HG03196 (cell line): ENCODE results near the gene DDX39A.
A peak's percentile ranks its signal among the peaks of the same experiment; 100 is the strongest.

Source experiments
- ATAC-seq: cut with Tn5 transposase; IDR thresholded peaks from one replicate; pipeline ENCODE4 v1.9.1; 2021; ENCODE audit not compliant: unreplicated experiment

The DDX39A gene

DNA sequence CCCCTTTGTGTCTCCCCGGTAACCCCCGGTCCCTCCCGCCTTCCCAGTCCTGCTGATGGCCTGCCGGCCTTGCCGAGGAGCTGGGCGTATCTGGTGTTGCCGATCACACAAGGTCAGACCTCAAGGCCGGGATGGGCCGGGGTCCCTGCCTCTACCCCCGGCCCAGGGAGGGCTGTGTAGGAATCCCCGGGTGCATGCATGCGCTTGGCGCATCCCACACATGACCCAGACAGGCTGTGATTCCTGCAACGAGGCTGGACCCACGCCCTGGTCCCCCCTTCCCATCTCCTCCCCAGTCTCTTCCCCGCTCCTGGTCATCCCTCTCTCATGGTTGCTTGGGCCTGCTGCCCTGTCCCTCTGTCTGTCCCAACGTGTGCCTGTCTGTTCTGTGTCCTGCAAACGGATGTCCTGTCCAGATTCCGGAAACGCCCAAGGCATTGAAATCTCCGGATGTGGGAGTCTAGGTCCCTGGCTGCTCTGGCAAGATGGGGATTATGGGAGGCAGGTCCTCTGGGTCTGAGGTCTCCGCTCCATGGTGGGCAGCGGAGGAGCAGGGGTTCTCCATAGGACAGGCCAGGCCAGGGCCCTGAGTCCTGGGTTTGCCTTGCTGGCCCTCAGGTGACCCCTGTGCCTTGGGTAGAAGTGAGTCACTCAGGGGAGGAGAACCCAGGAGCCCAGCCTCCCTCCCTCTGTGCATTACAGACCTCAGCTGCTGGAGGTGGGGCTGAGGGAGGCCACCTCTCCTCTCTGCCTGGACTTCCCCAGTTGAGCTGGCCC lies 15.6 kb upstream of the DDX39A start:
- no peak for ATAC-seq

DNA sequence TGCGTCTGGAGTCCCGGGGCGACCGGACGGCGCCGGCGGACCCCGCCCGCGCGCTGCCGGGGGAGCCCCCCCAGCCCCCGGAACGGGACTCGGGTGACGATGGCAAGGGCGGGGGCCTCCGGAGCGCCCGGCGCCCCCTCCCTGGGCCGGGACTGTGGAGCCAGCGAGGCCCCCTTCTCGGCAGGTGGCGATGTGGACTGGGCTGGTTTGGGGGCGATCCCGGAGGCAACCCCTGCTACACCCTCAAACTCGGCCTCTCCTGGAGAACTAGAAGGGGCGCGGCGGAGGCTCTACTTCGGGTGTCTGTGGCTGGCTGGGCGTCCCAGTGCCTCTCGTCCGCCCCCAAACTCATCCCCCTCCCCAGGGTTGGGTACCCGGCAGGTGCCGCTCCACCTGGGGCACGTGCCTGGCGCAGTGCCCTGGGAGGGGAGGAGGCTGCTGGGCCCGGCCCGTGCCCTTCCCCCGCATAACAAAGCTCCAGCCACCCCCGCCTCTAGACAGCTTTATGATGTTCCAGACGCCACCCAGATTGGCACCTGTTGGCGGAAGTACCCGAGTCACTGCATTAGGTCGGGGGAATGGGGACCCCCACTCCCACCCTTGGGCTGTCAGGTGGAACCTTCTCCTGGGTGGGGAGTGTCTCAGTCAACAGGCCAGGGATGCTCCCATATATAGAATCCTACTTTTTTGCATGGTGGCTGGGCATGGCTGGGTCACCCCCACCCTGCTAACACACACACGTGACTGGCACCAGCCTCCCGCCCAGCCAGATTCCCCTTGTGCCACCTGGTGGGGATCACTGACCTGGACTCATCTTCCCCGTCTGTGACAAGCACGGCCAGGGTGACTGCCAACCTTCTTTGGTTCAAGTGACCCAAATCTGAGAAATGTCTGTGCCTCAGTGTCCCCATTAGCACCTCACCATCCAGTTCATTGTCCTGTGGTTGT lies 14.7 kb upstream of the DDX39A start:
- no peak for ATAC-seq

DNA sequence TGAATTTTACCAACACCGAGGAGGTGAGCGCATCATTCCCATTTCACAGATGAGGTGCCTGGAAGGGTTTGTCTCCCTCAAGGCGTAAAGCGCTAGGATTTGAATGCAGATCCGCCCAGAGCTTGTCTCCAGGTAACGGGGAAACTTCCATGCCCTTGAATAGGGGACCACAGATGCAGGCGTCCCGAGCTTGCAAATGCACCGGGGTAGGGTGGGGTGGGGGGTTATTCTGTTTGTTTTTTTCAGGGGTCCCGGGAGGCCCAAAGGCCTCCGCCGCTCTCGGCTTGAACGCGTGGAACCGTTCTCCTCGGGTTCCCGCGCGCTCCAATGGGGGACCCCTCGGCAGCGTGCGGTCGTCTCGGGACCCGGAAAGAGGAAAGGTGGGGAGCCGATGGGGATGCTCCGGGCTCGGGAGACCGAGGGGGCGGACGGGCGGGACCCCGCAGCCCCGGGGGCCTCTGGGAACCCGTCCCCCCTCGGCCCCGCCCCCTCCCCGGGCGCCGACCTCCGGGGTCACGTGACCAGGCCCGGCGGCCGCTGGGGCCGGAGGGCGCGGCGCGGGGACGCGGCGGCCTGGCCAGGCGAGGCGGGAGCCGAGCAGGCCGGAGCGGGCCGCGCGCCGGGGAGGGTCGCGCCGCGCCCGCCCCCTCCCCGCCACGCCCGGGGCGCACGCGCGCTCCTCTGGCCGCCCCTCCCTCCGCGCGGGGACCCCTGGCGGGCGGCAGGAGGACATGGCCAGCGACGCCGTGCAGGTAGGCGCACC lies 13.8 kb upstream of the DDX39A start, which contains the start of gene PKN1:
Gene PKN1 (plus strand): TSS at position 516 of the 763 bp plus-strand sequence. CDS start 216 bp downstream, at position 732.
- no peak for ATAC-seq

DNA sequence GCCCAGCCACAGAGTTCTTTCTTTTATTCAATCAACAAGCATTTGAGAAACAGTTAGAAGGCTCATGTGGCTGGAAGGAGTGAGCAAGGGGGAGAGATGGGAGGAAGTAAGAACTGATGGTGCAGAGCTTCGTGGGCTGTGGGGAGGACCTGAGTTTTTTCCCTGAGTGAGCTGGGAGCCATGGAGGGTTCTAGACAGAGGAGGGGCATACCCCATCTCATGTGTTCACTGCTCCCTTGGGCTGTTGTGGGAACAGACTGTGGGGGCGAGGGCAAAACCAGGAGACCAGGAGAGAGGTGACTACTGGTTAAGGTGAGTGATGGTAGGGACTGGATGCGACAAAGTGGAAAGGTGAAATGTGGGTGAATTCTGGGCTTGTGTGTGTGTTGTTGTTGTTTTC lies 11.6 kb upstream of the DDX39A start:
- ATAC-seq: no peak

DNA sequence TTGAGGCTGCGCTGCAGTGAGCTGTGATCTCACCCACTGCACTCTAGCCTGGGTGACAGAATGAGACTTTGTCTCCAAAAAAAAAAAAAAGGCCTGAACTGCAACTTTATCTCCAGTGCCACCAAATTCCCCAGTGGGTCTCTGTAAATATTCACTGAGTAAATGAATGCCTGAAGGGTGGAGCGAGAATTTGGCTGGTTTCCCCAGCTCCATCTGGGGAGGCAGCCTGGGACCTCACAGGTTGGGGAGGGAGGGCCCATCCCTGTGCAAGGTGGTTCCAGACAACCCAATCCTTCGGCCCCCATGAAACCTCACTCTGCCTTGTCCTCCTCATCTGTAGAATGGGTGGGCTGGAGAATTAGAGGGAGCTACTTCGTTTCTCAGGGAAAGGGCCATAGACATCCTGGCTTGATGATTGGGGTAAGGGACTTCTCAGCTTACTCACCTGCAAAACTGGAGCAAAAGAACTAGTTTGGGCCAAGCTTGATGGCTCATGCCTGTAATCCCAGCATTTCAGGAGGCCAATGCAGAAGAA lies 9.8 kb upstream of the DDX39A start:
- no peak for ATAC-seq

DNA sequence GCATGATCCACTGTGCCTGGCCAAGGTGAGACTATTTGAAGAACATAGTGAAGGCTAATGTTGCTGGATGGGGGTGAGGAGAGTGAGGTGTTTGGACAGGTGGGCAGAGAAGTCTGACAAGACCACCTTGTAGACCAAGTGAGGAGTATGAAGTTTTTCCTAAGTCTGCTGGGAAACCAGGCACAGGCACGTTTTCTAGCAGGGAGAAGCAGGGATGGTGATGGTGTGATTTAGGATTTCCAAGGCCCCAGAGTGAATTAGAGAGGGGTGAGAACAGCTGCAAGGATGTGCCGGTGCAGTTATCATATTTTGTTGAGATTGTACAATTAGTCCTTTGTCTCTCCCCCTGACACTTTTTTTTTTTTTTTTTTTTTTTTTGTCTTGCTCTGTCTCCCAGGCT lies 8.3 kb upstream of the DDX39A start:
- ATAC-seq: no peak

DNA sequence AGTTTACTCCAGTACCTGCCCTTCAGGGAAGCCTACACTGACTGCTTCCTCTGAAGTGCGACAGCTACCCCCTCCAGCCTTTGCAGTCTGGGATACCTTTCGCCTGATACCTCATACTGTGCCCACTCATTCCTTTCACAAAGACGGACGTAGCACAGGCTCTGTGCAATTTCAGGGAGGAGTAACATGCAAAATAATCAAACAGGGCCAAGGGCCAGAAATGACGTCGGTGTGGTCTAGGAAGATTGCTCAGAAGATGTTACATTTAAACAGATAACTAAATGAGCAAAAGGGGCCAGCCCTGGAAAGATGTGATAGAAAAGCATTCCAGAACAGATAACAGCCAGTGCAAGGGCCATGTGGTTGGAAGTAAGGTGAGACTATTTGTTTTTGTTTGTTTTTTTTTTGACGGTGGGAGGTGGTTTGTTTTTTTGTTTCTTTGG lies 6.6 kb upstream of the DDX39A start:
- no peak for ATAC-seq

DNA sequence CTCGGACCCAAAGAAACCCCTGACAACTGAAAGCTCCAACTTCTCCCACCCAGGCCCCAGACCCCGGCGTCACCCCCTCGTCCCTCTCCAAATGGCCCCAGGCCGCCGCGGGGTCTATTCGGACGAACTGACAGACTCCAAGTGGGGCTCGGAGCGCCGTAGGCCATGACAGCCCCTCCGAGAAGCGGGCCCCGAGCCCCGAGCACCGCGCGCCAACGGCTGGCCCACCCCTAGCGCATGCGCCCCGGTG lies 360 bp downstream of the DDX39A start:
- ATAC-seq: peak; percentile 40

DNA sequence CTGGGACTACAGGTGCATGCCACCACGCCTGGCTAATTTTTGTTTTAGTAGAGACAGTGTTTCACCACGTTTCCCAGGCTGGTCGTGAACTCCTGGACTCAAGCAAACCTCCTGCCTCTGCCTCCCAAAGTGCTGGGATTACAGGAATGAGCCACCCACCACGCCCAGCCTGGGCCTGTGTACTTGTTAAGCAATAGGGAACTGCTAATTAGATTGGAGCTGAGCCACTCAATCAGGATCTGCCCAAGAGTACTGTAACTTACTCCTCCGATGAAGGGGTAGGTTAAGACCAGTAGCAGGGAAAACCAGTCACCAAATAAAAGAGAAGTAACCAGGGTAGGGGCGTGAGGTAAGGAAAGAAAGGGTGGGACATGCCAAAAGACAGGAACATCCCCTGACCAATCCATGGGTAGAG lies 2.3 kb downstream of the DDX39A start:
- no peak for ATAC-seq

DNA sequence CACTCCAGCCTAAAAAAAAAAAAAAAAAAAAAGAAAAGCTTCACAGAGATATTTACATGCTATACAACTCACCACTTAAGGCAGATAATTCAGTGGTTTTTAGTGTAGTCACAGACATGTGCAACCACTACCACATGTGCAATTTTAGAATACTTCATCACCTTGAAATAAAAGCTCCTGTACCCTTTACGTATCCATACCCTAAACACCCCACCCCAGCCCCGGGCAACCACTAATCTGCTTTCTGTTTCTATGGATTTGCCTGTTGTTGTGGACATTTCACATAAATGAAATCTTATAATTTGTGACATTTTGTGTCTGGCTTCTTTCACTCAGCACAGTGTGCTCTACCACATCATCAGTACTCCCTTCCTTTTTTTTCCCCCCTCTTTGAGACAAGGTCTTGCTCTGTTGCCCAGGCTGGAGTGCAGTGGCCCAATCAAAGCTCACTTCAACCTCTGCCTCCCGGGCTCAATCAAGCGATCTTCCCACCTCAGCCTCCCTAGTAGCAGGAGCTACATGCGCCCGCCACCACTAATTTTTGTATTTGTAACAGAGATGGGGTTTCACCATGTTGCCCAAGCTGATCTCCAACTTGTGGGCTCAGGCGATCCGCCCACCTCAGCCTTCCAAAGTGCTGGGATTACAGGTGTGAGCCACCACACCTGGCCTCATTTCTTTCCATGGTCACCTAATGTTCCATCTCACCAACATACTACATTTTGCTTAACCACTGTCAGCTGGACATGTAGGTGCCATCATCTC lies 4.0 kb downstream of the DDX39A start:
- ATAC-seq: no peak

DNA sequence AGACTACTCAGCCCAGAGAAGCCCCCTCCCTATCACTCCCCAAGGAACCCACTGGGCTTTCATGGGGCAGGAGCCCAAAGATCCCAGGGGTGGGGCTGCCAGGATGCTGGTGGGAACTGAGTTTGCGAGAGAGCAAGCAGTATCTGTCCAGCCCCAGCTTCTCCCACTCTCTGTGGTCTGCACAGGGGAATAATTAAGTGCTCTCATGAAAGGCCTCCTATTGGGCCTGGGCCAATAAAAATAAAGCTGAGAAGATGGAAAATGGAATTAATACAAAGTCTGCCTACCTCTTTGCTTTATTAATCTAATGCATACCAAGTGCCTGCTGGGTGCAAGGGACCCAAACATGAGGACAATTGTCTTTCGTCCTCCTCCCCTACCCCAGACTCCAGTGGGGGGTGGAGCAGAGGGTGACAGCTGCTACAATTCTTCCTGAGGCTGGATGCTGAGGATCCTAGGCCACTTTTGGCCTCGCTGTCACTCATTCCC lies 5.4 kb downstream of the DDX39A start:
- ATAC-seq: no peak

DNA sequence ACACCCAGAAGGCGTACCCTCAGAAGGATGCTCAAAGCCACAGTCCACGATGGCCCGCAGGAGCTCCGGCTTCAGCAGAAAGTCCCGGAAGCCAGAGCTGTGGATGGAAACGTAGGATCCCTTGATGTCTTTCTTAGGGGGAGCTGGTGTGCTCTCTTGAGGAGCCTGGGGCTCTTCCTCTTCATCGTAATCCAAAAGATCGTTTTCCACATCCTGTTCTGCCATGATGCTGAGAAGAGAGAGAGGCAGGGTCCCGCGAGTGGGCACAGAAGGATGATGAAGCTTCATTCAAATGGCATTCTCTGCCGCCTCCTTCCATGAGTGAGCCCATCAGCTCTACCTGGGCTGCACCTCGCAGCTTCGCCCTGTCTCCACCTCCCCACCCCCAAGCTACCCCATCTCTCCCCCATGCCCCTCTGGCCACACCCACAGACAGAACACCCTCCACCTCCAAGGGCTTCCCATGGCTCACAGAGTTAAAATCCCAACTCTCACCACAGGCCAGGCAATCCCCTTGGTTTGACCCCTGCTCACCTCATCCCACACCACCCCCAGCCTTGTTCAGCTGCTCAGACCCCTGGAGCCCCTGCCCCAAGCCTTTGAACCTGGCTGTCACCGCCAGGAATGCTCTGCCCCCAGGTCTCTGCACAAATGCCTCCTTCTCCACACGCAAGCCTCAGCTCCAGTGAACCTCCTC lies 6.0 kb downstream of the DDX39A start:
- no peak for ATAC-seq

DNA sequence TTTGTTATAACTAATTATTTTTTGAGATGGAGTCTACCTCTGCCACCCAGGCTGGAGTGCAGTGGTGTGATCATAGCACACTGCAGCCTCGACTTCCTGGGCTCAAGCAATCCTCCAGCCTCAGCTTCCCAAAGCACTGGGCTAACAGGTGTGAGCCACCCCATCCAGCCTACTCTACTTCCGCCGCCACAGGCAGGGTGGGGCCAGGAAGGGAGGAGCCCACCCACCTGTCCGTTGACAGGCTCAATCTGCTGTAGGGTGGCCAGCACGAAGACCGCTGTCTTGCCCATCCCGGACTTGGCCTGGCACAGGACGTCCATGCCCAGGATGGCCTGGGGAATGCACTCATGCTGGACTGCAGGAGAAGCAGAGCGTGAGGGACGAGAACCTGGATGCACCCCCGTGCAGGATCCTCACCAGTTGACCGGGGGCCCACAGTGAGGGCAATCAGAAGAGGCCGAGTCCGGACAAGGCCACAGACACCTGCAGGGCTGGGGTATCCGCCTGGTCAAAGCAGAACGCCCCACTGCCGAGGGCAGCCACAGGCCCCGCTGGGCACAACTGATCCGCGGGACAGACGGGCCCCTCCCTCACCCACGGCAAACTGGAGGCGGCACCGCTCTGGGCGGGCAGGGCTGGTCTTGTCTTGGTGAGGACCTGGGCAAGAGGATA lies 6.7 kb downstream of the DDX39A start:
- ATAC-seq: no peak

DNA sequence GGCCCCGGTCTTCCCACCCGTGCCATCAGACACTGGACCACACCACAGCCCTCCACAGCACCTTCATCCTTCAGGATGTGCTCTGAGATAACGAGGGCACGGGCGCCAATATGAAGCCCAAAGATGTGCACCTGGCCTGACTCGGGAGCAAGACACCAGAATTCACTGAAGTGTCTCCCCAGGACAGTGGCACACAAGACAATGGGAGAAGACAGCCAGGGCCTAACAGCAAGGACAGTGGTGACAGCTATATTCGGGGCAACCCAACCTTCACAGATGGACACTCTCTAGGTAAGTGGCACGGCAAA lies 7.2 kb downstream of the DDX39A start:
- ATAC-seq: no peak

DNA sequence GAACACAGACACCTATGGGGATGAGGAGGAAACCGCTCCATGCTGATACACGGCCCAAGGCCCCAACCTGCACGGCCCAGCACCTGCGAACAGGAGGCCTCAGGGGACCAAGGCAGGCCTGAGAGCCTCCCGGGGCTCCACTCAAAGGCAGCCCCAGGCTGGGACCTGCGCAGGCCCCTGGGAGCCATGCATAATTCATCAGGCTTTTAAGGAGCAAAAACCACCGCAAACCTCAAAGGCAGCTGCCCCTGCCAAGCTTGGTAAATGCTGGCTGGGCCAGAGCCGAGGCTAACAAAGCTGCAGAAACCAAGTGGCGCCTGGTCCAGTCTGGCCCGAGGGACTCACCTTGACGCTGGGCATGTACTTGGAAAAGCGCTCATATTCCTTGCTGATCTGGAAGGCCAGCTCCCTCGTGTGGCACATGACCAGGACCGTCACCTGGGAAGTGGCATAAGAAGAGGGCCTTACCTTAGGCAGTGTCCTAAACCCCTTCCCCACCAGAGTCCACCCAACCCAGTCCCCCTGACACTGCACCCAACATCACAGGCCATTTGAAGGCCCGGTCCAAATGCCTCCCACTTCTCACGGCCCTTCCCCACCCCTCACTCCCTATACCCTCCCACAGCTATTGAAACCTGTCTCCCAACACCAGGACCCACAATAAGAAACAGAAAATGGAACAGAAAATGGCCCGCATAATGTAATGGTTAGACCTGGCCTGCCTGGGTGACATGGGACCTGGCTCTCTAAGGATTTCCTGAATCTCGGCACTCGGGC lies 7.8 kb downstream of the DDX39A start:
- no peak for ATAC-seq

DNA sequence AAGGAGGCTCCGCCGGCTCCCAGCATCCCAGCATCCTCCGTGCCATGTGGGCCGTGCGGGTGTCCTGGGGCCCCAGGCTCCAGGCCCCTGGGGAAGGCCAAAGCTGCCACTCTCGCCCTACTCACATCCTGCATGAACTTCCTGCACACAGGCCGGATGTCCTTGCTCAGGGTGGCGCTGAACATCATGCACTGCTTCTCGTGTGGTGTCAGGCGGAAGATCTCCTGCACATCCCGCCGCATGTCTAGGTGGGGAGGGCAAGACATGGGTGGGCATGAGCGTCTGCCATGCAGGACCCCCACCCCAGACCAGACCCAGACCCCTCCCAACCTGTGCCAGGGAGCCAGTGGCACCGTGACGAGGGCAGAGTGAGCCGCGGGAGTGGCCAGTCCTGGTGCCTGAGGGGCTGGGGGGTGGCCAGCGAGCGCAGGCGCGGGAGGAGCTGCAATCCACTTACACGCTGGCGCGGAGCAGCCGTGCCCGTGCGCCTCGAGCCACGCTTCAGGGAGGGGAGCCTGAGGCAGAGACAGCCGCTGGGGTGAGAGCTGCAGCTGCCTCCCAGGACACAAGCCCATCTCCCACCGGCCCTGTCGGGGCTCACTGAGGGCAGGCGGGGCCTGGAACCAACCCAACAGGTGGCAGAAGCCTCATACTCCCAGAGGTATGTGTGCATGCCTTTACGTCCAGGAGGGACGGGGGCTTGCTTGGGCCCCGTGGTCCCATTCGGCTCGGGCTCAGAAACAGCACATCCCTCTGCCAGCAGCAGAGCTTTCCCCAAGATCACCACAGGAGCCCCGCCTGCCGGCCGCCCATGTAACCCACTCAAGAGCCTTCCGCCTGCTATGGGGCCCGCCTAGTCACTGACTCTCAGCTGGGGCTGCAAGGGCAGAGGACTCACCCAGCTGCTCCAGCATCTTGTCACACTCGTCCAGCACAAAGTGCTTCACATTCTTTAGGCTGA lies 8.8 kb downstream of the DDX39A start:
- no peak for ATAC-seq
